Kidney (tissue), 14 donors: Measurements from ENCODE around the gene C6orf89. TPM values are rescaled to one million over a fixed set of nuclear protein-coding genes. Genes with fewer than 3 reads are reported as not detected.

Source experiments
- DNase-seq, 5 donors: peaks; one replicate each; pipeline ENCODE4 v3.0.0-alpha.2; 2013 to 2020
- FAIRE-seq: peaks from 2 replicates; lab custom pipeline; 2012; peaks lifted over from hg19 to GRCh38; lab: Jason Lieb, UNC
- H3K27ac ChIP-seq, 2 donors: one replicate each; pipeline ENCODE4 v1.7.0; 2013; ENCODE audit warnings: low read depth in 2 of 2, low read length in 2 of 2, inconsistent platforms in 1 of 2
- H3K27me3 ChIP-seq: one replicate; pipeline ENCODE4 v1.7.1; 2013; ENCODE audit warnings: low read length, inconsistent platforms; ENCODE audit not compliant: control insufficient read depth, insufficient read depth
- H3K36me3 ChIP-seq, 3 donors: one replicate each; pipeline versions ENCODE4 v1.7.0 to v1.7.1; 2013; ENCODE audit warnings: low read length in 3 of 3, control low read depth in 1 of 3, inconsistent platforms in 1 of 3; ENCODE audit not compliant: insufficient read depth in 3 of 3, control insufficient read depth in 2 of 3
- H3K4me1 ChIP-seq, 3 donors: one replicate each; pipeline versions ENCODE4 v1.7.0 to v1.7.1; 2013; ENCODE audit warnings: low read length in 3 of 3, inconsistent platforms in 1 of 3, low read depth in 1 of 3; ENCODE audit not compliant: control insufficient read depth in 2 of 3, insufficient read depth in 2 of 3
- H3K4me3 ChIP-seq, 3 donors: one replicate each; pipeline versions ENCODE4 v1.7.0 to v1.8.1; 2013; ENCODE audit warnings: low read length in 3 of 3, control low read depth in 1 of 3, inconsistent platforms in 1 of 3
- H3K9ac ChIP-seq, 3 donors: one replicate each; pipeline versions ENCODE4 v1.7.0 to v1.7.1; 2013; ENCODE audit warnings: low read length in 3 of 3, control low read depth in 1 of 3, inconsistent platforms in 1 of 3
- H3K9me3 ChIP-seq, 3 donors: one replicate each; pipeline versions ENCODE4 v1.7.0 to v1.7.1; 2013; ENCODE audit warnings: low read length in 3 of 3, control low read depth in 1 of 3, inconsistent platforms in 1 of 3; ENCODE audit not compliant: control insufficient read depth in 2 of 3, insufficient read depth in 1 of 3
- CTCF ChIP-seq: IDR thresholded peaks from 3 replicates; pipeline ENCODE4 v1.5.1; 2012; ENCODE audit warnings: mild to moderate bottlenecking, moderate library complexity, borderline replicate concordance; ENCODE audit not compliant: insufficient read depth; ENCODE audit errors: extremely low read depth
- intact Hi-C: fragments of 100-400 bp; cut with DNase I; formaldehyde crosslinking; loops from one replicate; pipeline ENCODE4 v1.11.1; 2022
- polyA plus RNA-seq: library from polyadenylated mRNA; stranded (reverse); fragments of 350-450 nt; fragmentation: Illumina TruSeq; extraction: RNeasy Lipid Tissue Mini Kit (QIAGEN cat#74804); gene quantifications from one replicate; pipeline ENCODE4 v1.2.3, GENCODE V29; 2014; ENCODE audit warnings: low read depth, low replicate concordance; ENCODE audit not compliant: insufficient read depth
- total RNA-seq: library from RNA; stranded (reverse); fragmentation: NEBNext Ultra II Directional; extraction: Animal tissue kit (Norgen Biotek cat#: 25700); gene quantifications from one replicate; pipeline ENCODE4 v1.2.1, GENCODE V29; 2021
- donor health status: control.
- donor health status: control.
- donor health status: control.
- donor health status: control.
- donor health status: control.
- donor health status: DM: yes; HTN: yes; CAD: no.
- donor health status: Normal renal cell carcinoma (clear cell type).

C6orf89 gene
- total and polyA plus RNA-seq, 2 donors from 2014 or later = 25.7 to 72.4 TPM

GRCh38 chr6:36917541-36918193 is 31.9 kb downstream of the C6orf89 start:
- Histone ChIP-seq H3K4me3 (no peak overlapping the region), H3K27me3 (no peaks in the 10 kb centered on the region), H3K27ac (peak overlapping the region; percentile 44 to 48), H3K9ac (peak overlapping the region in 1 of 3 donors; percentile 44), H3K36me3 (peaks cover 3 to 45% (median 13%) of the 10 kb centered on the region in 3 donors), H3K9me3 (no peaks in the 10 kb centered on the region), H3K4me1 (no peaks in the 10 kb centered on the region)
- intact Hi-C loops = no loop called here
- DNase-seq (no peak), FAIRE-seq (no peak)
- no peak for TF ChIP-seq CTCF

- Histone ChIP-seq H3K27ac (peak overlapping the region in 1 of 2 donors; percentile 5), H3K4me1 (no peaks in the 10 kb centered on the region), H3K36me3 (peaks cover 0 to 42% (median 19%) of the 10 kb centered on the region in 3 donors), H3K9ac (no peak overlapping the region), H3K27me3 (no peaks in the 10 kb centered on the region), H3K4me3 (no peak overlapping the region), H3K9me3 (no peaks in the 10 kb centered on the region)
- FAIRE-seq = no peak
- TF ChIP-seq CTCF = no peak
- intact Hi-C loops = no loop called here
- no peak for DNase-seq
Observed at GRCh38 chr6:36920049-36920448, 34.3 kb downstream of the C6orf89 start.

- DNase-seq (no peak), FAIRE-seq (no peak)
- Histone ChIP-seq H3K36me3 (peaks cover 0 to 41% (median 22%) of the 10 kb centered on the region in 3 donors), H3K9me3 (no peaks in the 10 kb centered on the region), H3K27me3 (no peaks in the 10 kb centered on the region), H3K4me1 (no peaks in the 10 kb centered on the region), H3K27ac (peak overlapping the region in 1 of 2 donors; percentile 5), H3K4me3 (no peak overlapping the region), H3K9ac (no peak overlapping the region)
- intact Hi-C loops = no loop called here
- TF ChIP-seq CTCF = no peak
Observed at GRCh38 chr6:36920546-36920945, 34.8 kb downstream of the C6orf89 start.
